Activated CD4-positive, alpha-beta T cell treated with anti-CD3 and anti-CD28 coated beads for 24 hours (primary cell): ENCODE measurements around the gene PIMREG.
A peak's percentile ranks its signal among the peaks of the same experiment; 100 is the strongest.

Experiments
- DNase-seq, 2 donors: peaks; one replicate each; pipeline ENCODE4 v3.0.0-alpha.2; 2020; ENCODE audit warnings: low read depth in 2 of 2

PIMREG gene, protein sequence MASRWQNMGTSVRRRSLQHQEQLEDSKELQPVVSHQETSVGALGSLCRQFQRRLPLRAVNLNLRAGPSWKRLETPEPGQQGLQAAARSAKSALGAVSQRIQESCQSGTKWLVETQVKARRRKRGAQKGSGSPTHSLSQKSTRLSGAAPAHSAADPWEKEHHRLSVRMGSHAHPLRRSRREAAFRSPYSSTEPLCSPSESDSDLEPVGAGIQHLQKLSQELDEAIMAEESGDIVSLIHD

DNA sequence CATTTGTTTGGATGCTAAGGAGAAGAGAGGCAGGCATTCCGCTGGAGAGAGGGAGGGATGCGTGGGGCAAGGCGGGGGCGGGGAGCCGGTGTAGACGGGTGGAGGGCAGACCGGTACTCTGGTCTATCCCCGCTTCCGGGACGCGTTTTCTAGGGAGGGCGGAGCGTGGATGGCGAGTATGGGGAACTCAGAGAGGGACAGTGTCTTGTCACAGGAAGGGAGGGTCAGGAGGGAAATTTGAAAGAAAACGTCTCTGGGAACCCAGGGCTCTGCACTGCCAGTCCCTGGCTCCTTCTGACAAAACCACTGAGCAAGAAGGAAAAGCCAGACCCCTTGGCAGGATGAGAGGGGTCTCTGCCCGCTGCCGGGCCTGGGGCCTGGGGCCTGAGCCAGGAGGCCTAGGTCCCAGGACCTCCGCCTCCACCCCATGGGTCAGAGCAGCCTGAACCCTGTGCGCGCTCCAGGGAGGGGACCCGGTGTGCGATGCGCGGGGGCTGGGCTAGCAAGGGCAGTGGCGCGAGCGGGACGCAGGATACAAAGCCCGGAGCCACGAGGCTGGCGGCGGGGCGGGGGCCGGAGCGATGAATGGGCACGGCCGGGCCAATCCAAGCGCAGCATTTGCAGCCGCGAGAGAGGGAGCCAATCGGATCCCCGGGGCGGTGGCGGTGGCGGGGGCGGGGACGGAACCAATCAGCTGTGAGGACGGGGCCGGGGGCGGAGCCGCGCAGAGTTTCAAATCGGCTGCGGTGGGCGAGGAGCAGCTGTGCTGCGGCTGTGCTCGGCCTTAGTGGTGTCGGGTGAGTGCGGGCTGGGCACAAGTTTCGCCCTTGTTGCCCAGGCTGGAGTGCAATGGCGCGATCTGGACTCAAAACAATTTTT lies at the start of gene PIMREG:
Gene PIMREG (plus strand): TSS at position 764 of the 879 bp plus-strand sequence. CDS start 656 bp downstream, outside the sequence.
- peak; percentile 93 to 95 for DNase-seq

DNA sequence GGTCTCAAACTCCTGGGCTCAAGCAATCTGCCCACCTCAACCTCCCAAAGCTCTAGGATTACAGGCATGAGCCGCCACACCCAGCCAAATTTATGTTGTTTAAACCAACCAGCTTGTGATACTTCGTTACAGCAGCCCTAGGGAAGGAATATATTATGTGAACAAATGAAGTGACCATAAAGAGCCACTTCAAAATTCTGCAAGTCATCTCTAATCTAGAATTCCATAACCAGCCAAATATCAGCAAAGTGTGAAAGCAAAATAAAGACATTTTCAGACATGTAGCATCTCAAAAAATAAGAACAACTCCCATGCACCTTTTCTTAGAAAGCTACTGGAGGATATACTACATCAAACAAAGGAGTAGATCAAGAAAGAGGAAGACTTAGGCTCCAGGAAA lies 45.3 kb upstream of the PIMREG start:
- no peak for DNase-seq

GRCh38 chr17:6402258-6402657 lies 42.0 kb upstream of the PIMREG start:
- no peak for DNase-seq

- no peak for DNase-seq
Observed at GRCh38 chr17:6408276-6408675, 36.0 kb upstream of the PIMREG start.

- no peak for DNase-seq
Observed at GRCh38 chr17:6408735-6409134, 35.5 kb upstream of the PIMREG start.

DNA sequence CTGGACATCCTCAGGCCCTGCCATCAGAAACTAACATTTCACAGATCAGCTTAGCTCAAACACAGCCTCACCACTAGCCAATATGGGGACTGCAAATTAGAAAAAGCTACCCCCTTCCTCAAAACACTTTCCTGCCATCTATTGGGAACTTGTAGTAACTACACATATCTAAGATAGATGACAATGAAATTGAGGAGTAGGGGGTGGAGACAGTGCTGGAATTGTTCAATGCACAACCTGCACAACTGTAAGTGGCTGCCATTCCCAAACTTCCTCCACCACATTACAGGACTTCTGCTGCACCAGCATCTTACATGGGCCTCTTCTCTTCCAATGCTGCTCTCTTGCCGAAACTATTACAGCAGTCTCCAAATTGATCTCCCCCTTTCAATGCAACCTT lies 31.2 kb upstream of the PIMREG start:
- DNase-seq: no peak

- no peak for DNase-seq
Observed at GRCh38 chr17:6415616-6416015, 28.6 kb upstream of the PIMREG start.

- no peak for DNase-seq
Observed at GRCh38 chr17:6420173-6420641, 24.0 kb upstream of the PIMREG start.

GRCh38 chr17:6421700-6422604 lies 22.3 kb upstream of the PIMREG start:
- DNase-seq: peak; percentile 65 to 73

DNA sequence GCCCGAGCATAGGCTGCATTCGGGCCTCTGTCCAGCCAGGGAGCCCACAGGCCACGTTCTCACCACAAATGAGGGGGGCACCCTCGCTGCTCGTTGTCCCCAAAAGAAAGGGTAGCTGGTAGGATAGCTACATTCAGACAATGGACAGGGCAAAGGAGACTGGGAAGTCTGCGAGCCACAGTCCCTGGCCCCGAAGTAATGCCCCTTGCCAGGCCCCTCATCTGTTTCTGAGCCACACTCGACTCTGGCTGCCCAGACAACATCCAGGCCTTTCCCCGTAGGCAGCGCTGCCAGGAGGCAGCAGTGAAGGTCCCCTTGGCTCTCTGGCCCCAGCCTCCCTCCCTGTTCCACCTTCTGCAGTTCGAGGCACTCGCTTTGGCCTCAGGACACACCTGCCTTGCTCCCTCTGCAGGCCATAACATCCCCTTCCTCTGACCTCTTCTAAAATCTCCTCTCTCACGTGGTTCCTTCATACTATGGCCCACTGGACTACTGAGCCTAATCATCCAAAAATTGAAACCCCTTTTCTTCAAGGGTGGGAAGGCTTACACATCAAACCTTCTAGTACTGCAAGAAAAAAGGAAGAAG lies 21.5 kb upstream of the PIMREG start:
- no peak for DNase-seq

DNA sequence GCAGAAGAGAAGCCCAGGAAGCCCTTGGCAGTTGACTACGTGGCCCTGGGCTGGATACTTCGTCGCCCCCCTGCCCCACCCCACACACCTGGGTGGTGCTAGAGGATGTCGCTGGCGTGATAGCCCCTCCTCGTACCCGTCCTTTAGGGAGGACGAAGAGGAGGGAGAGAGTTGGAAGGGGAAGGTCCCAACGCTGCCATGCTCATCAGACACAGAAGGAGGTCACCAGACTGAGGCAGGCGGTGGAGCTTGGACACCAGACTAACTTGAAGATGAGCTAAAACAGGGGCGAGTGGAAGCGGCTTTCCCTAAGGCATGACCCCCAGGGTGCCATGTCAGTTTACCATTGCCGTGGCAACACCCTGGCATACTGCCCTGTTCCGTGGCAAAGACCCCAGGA lies 20.3 kb upstream of the PIMREG start:
- no peak for DNase-seq

DNA sequence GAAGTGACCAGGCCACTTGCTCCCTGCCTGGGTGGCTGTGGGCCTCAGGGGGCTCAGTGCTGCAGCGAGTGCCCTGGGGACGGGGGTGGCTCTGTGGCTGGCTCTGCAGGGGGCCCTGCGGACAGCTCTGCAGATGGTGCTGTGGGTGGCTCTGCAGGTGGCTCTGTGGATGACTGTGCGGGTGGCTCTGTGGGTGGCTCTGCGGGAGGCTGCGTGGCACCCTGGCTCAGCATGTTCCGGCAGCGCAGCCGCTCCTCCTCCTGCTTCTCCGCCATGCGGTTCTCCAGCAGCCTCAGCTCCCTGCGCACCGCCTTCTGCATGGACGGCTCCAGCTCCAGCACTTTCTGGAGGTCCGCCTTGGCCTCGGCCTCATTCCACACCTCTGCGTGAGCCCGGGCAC lies 18.8 kb upstream of the PIMREG start:
- no peak for DNase-seq

DNA sequence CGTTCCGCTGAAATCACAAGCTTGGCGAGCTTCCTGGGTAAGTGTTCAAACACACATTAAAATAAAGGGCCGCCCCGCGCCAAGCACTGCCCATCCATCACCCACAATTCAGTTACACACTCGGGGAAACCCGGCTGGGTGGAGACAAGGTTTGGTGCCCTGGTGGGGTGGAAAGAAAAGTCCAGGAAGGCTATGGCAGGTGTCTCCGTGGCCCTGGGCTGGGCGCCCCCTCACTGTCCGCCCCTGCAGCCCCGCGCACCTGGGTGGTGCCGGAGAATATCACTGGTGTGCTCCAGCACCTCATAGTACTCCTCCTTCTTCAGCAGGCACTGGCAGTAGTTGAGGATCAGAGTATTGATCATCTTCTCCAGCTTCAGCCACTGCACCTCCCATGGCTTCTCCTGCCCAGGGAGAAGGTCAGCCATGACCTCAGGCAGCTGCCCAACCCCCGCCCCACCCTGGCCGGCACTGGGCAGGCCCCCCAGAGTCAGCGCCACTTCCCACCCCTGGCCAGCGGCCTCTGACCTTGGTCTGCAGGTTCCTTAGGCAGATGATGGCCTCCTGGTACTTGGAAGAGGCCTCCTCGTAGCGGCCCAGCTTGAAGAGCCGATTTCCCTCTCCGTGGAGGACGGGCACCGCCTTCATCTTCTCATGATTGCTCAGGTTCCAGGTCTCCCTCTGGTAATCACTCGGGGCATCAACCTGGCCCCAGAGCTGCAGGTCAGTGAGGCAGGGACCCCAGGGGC lies 17.7 kb upstream of the PIMREG start:
- no peak for DNase-seq

GRCh38 chr17:6427279-6427781 lies 16.9 kb upstream of the PIMREG start:
- peak; percentile 22 to 30 for DNase-seq

DNA sequence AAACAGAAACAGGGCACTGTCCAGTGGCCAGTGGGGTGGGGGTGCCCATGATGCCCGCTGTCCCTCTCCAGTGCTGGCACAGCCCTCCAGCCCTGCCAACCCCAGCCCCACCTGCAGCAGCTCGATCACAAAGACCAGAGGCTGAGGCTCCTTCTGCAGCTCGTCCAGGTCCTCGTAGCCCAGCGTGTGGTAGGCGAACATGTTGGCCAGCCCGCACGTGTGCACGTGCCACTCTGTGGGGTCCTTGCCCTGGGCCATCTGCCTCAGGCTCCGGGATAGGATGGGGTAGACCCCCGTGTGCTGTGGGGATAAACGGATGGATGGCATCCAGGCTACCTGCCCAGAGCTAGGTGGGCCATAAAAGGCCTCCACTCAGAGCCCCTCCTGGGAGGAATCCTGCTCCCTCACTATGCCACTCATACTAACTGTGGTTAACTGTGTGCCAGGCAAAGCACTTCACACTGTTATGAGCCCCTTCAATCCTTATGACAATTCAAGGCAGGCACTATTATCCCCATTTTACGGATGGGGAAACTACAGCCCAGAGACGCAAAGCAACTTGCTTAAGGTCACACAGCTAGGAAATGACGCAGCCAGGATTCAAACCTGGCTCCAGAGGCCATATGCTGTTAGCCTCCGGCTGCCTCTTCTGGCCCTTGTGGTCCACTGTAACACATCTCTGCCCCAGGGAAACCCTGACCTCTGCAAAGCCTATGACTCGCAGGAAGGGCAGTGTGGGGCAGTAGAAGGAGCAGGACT lies 15.9 kb upstream of the PIMREG start:
- no peak for DNase-seq

- DNase-seq: no peak
Observed at GRCh38 chr17:6429266-6429665, 15.0 kb upstream of the PIMREG start.

DNA sequence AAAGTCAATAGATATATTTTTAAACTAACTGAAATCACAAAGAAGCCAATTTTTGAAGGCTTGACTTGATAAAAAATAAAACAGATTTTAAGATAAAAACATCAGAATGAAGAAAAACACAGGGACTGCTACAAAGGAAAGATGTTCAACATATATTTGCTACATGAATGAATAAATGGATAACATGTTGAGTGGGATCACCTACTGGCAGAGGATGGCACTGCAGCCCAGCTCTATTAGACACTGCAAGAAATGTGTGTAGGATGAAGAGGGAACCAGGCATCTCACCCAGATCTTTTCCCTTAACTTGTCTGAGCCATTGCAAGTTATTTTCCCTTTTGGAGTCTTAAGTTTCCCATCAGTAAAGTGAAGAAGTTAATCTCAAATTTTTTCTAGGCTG lies 13.5 kb upstream of the PIMREG start:
- DNase-seq: no peak

- DNase-seq: no peak
Observed at GRCh38 chr17:6435051-6435450, 9.2 kb upstream of the PIMREG start, which contains the start of gene AIPL1. Gene AIPL1 (minus strand): TSS chr17:6435121. CDS start chr17:6435104, 17 bp downstream.

- DNase-seq: peak; percentile 31 to 52
Observed at GRCh38 chr17:6435968-6436367, 8.3 kb upstream of the PIMREG start.

GRCh38 chr17:6437466-6437865 lies 6.8 kb upstream of the PIMREG start:
- no peak for DNase-seq
